Calu3 (cell line): Measurements from ENCODE around the gene MRPL19. TPM values are rescaled to one million over a fixed set of nuclear protein-coding genes. Genes with fewer than 3 reads are reported as not detected.

Source experiments
- BruUV-seq: library from RNA; stranded (reverse); fragments of 400-500 nt; replicated peaks from 2 replicates; lab custom pipeline; 2021; lab: Mats Ljungman, UMichigan
- CTCF ChIA-PET: fragments of 300-600 bp; sonication (Branson Sonifier 250); formaldehyde crosslinking; loops from one replicate; lab custom pipeline; 2022; ENCODE audit warnings: antibody characterized with exemption; lab: Charles Lee
- DNase-seq: peaks from one replicate; pipeline ENCODE4 v3.0.0; 2022
- H3K27ac Mint-ChIP-seq: one replicate; pipeline ENCODE4 v1.8.0; 2022; ENCODE audit warnings: mixed read lengths; ENCODE audit not compliant: unreplicated experiment
- H3K27me3 Mint-ChIP-seq: one replicate; pipeline ENCODE4 v1.8.0; 2022; ENCODE audit warnings: mixed read lengths; ENCODE audit not compliant: unreplicated experiment
- H3K36me3 Mint-ChIP-seq: one replicate; pipeline ENCODE4 v1.8.0; 2022; ENCODE audit warnings: mild to moderate bottlenecking, moderate library complexity, mixed read lengths; ENCODE audit not compliant: insufficient read depth, unreplicated experiment
- H3K4me1 Mint-ChIP-seq: one replicate; pipeline ENCODE4 v1.8.0; 2022; ENCODE audit warnings: mild to moderate bottlenecking, low read depth, mixed read lengths; ENCODE audit not compliant: unreplicated experiment
- H3K4me3 Mint-ChIP-seq: one replicate; pipeline ENCODE4 v1.8.0; 2022; ENCODE audit warnings: mild to moderate bottlenecking, low read depth, moderate library complexity, mixed read lengths; ENCODE audit not compliant: unreplicated experiment
- H3K9me3 Mint-ChIP-seq: one replicate; pipeline ENCODE4 v1.8.0; 2022; ENCODE audit warnings: low read depth, mixed read lengths; ENCODE audit not compliant: unreplicated experiment
- CTCF ChIP-seq: fragments of 200-600 bp; IDR thresholded peaks from one replicate; pipeline ENCODE4 v1.8.0; 2022; ENCODE audit warnings: antibody characterized with exemption; ENCODE audit not compliant: unreplicated experiment
- intact Hi-C: fragments of 100-400 bp; cut with micrococcal nuclease; formaldehyde crosslinking; loops from one replicate; pipeline ENCODE4 v1.10.0; 2022; ENCODE audit not compliant: unreplicated experiment
- total RNA-seq: library from RNA; stranded (reverse); gene quantifications from 2 replicates; pipeline ENCODE4 v1.2.3, GENCODE V29; 2022

The MRPL19 gene
- total RNA-seq, 1 experiment from 2014 or later: 53.3 TPM

GRCh38 chr2:75728614-75729419, 82.2 kb downstream of the MRPL19 start:
- Mint-ChIP-seq H3K4me3 (no peak overlapping the region), H3K27me3 (peaks cover 32% of the 10 kb centered on the region), H3K9me3 (no peaks in the 10 kb centered on the region), H3K36me3 (no peaks in the 10 kb centered on the region), H3K4me1 (no peaks in the 10 kb centered on the region), H3K27ac (no peak overlapping the region)
- CTCF ChIA-PET: interaction anchor here (0.7 kb wide), 1 partner anchor 52 kb away, joined by 5 read pairs; no protein-coding TSS in a partner anchor
- no peak for TF ChIP-seq CTCF
- no peak for DNase-seq
- BruUV-seq: no TSS peak
- intact Hi-C loops: no loop called here

DNA sequence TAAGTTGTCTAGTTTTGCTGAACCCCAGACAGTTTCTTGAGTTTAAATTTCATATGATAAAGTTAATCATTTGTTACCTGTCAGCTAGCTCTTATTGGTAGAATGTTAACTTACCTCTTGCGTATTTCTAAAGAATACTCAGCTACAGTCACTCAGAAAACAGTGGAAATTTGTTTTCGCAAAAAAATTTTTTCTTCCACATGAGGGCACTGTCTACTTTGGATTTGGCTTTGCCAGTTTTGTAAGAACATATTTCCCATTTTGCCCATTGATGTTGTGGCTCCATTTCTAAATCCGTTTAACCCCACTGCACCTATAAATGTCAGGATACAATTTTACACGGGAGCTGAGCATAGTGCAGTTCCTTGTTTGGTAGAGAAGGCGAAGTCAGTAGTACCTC, 83.3 kb downstream of the MRPL19 start:
- Mint-ChIP-seq H3K4me1 (no peaks in the 10 kb centered on the region), H3K27ac (no peak overlapping the region), H3K4me3 (no peak overlapping the region), H3K27me3 (peaks cover 30% of the 10 kb centered on the region), H3K9me3 (no peaks in the 10 kb centered on the region), H3K36me3 (no peaks in the 10 kb centered on the region)
- intact Hi-C loops: no loop called here
- DNase-seq: no peak
- CTCF ChIA-PET: no interaction called here
- BruUV-seq: no TSS peak
- no peak for TF ChIP-seq CTCF

- H3K27me3 Mint-ChIP-seq: peaks cover 14% of the 10 kb centered on the region
- DNase-seq: no peak
- peaks cover 4% of the 10 kb centered on the region for H3K9me3 Mint-ChIP-seq
- H3K4me3 Mint-ChIP-seq: no peak overlapping the region
- H3K4me1 Mint-ChIP-seq: no peaks in the 10 kb centered on the region
- no peak for TF ChIP-seq CTCF
- no TSS peak for BruUV-seq
- H3K36me3 Mint-ChIP-seq: no peaks in the 10 kb centered on the region
- intact Hi-C loops: no loop called here
- CTCF ChIA-PET: no interaction called here
- H3K27ac Mint-ChIP-seq: no peak overlapping the region
Observed at GRCh38 chr2:75736276-75736675, 89.7 kb downstream of the MRPL19 start.

- H3K9me3 Mint-ChIP-seq: peaks cover 6% of the 10 kb centered on the region
- H3K4me3 Mint-ChIP-seq: no peak overlapping the region
- CTCF ChIA-PET: no interaction called here
- H3K27me3 Mint-ChIP-seq: peaks cover 4% of the 10 kb centered on the region
- H3K27ac Mint-ChIP-seq: no peak overlapping the region
- TF ChIP-seq CTCF: no peak
- no peaks in the 10 kb centered on the region for H3K36me3 Mint-ChIP-seq
- no TSS peak for BruUV-seq
- intact Hi-C loops: no loop called here
- DNase-seq: no peak
- no peaks in the 10 kb centered on the region for H3K4me1 Mint-ChIP-seq
Observed at GRCh38 chr2:75737961-75738360, 91.4 kb downstream of the MRPL19 start.

Other genes with a start within 250 kb of the MRPL19 start
- gene EVA1A, start 85.8 kb upstream of the MRPL19 start, total RNA-seq: 0.42 TPM in 1 of 2 replicates, not detected in the other
- 18.2 and 25.6 TPM in 2 replicates for gene GCFC2, start 64.1 kb downstream of the MRPL19 start, total RNA-seq